GM18868 (cell line): Measurements from ENCODE around the gene ENTREP3.
"Not testable (repeated sequence)": the region's sequence is repeated elsewhere in the genome, so short reads cannot be mapped to it uniquely, and the experiment has no call there.

Experiments
- ATAC-seq: cut with Tn5 transposase; IDR thresholded peaks from one replicate; pipeline ENCODE4 v1.9.1; 2021; ENCODE audit warnings: mild to moderate bottlenecking, moderate library complexity; ENCODE audit not compliant: unreplicated experiment

Gene ENTREP3

GRCh38 chr1:155226188-155226909, 28.9 kb downstream of the ENTREP3 start:
- ATAC-seq = no peak

DNA sequence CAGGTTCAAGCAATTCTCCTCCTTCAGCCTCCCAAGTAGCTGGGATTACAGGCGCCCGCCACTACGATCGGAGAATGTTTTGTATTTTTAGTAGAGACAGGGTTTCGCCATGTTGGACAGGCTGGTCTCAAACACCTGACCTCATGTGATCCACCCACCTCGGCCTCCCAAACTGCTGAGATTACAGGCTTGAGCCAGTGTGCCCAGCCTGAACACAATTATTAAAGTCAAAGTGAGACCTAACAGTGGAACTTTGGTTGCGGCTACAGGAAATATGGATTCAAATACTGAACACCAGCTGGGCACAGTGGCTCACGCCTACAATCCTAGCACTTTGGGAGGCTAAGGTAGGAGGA, 29.9 kb downstream of the ENTREP3 start:
- ATAC-seq = not testable (repeated sequence)

GRCh38 chr1:155223047-155223446, 32.2 kb downstream of the ENTREP3 start:
- no peak for ATAC-seq

DNA sequence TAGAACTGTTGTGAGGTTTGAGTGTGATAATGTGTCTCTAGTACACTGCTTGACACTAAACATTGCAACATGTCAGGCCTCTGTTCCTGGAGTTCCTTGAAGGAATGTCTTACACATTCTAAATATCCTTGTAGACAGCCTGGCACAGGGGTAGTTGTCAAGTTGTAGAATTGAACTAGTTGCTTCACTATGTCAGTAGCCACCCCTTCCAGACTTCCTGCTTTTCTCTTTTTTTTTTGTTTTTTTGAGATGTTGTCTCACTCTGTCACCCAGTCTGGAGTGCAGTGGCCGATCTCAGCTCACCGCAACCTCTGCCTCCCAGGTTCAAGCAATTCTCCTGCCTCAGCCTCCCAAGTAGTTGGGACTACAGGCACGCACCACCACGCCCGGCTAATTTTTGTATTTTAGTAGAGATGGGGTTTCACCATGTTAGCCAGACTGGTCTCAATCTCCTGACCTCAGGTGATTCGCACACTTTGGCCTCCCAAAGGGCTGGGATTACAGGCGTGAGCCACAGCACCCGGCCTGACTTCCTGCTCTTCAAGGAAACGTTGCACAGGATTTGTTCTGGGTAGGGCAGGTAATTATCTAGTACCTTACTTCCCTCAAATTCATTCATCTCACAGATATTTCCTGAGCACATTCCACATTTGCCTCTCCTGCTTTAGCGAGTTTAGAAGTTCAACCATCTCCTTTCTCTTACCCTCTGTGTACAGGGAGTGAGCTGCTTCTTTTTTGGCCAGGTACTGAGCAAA, 34.9 kb downstream of the ENTREP3 start:
- not testable (repeated sequence) for ATAC-seq

DNA sequence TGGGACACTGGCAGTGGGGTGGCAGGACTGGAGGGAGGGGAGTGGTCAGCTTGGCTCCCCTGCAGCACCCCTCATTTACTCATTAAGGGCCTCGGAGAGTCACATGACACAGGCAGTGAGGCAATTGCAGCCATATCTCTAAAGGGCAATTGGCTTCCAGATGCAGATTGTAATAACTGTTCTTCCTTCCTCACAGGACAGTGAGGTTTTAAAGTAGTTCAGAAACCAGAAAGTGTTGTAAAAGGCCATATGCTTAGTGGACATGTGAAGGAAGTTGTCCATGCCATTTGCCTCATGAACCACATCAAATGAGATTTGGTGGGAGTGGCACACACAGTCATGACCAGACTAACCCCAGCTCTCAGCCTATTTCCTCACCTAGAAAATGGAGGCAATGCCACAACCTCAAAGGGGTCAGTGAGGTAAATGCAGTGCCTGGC, 35.7 kb downstream of the ENTREP3 start:
- ATAC-seq = no peak

- no peak for ATAC-seq
Measured at GRCh38 chr1:155218854-155219591, 36.3 kb downstream of the ENTREP3 start.

- not testable (repeated sequence) for ATAC-seq
Measured at GRCh38 chr1:155214702-155215101, 40.6 kb downstream of the ENTREP3 start.

DNA sequence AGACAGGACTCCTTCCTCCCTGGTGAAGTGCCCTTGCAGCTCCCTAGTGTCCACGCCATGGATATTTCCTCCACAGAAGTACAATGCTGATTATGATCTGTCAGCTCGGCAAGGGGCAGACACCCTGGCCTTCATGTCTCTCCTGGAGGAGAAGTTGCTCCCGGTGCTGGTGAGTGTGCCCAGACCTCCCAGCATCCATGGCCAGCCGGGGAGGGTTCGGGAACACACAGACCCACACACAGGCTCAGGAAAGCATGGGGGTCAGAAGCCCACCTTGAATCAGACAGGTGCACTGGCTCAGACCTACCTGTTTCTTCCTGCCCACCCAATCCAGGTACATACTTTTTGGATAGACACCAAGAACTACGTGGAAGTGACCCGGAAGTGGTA, 43.2 kb downstream of the ENTREP3 start:
- not testable (repeated sequence) for ATAC-seq

DNA sequence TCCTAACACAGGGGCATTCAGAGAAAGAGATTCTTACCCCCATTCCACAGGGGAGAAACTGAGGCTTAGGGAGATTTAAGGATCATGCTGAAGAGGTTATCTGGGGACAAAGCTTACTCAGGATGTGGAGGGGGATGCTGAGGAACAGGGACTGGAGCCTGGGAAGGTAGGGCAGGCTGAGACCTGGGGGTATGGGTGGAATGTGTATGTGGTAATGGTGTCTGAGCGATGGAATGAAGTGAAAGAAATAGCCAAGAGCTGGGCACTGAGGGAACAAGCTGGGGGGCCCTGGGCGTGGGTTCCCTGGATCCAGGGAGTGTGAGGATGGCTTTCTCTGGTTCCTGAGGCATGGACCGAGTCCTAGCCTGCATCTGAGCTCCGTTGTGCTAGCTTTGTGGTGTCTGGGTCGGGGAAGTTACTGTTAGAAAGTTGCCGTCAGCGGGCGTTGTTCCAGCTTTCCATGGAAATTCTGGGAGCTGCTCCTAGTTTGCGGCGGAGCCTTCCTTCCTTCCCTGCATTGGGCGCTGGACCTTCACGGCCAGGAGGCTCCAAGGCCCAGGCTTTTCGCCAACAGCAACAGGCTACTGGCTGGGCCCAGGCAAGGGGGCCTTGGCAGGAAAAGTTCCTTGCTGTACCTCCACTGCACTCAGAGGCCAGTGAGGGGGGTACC, 43.8 kb downstream of the ENTREP3 start:
- ATAC-seq = not testable (repeated sequence)

DNA sequence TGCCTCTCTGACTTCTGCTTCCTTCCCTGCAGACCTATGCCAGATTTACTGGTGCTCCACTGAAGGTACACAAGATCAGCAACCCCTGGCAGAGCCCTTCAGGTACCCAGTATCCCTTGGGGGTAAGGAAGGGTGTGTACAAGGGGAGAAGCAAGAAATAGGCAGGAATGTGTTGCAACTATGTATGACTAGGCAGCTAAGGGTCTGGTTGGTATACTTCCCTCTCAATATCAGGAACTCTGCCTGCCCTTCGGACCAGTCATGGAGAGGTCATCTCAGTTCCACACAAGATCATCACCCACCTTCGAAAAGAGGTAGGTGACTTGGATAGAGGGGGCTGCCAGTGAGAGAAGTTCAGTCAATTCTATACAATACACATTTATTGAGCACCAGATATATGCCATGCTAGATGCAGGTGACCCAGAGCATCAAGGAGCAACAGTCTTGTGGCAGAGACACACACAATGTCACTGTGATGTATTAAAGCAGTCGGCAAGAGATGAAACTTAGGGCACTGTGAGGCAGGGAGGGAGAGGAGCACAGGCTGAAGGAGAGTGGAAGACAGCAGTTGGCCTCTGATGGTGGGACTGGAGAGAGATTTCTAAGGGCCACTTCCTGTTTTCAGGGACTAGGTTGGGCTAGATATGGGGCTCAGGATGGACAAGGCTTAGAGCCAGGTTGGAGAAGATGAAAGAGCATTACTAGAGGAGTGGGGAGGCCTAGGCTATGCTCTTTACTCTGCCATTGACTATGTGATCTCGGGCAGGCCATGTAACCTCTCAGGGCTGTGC, 44.8 kb downstream of the ENTREP3 start:
- ATAC-seq = no peak

- ATAC-seq = no peak
Measured at GRCh38 chr1:155209312-155209721, 46.0 kb downstream of the ENTREP3 start.

- peak; percentile 79 for ATAC-seq
Measured at GRCh38 chr1:155208541-155209311, 46.6 kb downstream of the ENTREP3 start, which contains the start of gene MTX1. Gene MTX1, plus strand, starts transcription at chr1:155208695. Its CDS starts 110 bp downstream, at chr1:155208805.

- no peak for ATAC-seq
Measured at GRCh38 chr1:155207806-155208540, 47.3 kb downstream of the ENTREP3 start, which contains the start of gene THBS3. Gene THBS3, minus strand, starts transcription at chr1:155207897. Its CDS starts 21 bp downstream, at chr1:155207876.

- ATAC-seq = no peak
Measured at GRCh38 chr1:155206891-155207805, 48.1 kb downstream of the ENTREP3 start.

GRCh38 chr1:155205969-155206593, 49.2 kb downstream of the ENTREP3 start:
- no peak for ATAC-seq

GRCh38 chr1:155205035-155205434, 50.2 kb downstream of the ENTREP3 start:
- ATAC-seq = no peak
